Testis (tissue), 2 donors: Measurements from ENCODE around the gene DUS1L.

Experiments used
- POLR2A ChIP-seq: fragments of 450-650 bp; IDR thresholded peaks from one replicate; pipeline ENCODE4 v1.6.1; 2017; ENCODE audit warnings: antibody characterized with exemption, mild to moderate bottlenecking, moderate library complexity
- TF ChIP-seq, protein P1 (sequence below), 3 experiments: fragments of 450-650 bp in 2 of 3; fragments of 200-600 bp in 1 of 3; sonication (generic) in 1 of 3; IDR thresholded peaks; one replicate each; pipeline ENCODE4 v1.5.1; 2016 to 2019; ENCODE audit warnings: antibody characterized with exemption in 3 of 3, mild to moderate bottlenecking in 2 of 3, moderate library complexity in 1 of 3

- TF ChIP-seq, protein P1, sequence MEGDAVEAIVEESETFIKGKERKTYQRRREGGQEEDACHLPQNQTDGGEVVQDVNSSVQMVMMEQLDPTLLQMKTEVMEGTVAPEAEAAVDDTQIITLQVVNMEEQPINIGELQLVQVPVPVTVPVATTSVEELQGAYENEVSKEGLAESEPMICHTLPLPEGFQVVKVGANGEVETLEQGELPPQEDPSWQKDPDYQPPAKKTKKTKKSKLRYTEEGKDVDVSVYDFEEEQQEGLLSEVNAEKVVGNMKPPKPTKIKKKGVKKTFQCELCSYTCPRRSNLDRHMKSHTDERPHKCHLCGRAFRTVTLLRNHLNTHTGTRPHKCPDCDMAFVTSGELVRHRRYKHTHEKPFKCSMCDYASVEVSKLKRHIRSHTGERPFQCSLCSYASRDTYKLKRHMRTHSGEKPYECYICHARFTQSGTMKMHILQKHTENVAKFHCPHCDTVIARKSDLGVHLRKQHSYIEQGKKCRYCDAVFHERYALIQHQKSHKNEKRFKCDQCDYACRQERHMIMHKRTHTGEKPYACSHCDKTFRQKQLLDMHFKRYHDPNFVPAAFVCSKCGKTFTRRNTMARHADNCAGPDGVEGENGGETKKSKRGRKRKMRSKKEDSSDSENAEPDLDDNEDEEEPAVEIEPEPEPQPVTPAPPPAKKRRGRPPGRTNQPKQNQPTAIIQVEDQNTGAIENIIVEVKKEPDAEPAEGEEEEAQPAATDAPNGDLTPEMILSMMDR (IDR thresholded peaks at IDR 0.05) = peak; percentile 63 to 71 (median 67)
- TF ChIP-seq POLR2A = peak; percentile 9
These were observed 28.3 kb downstream of the DUS1L start, which contains the start of gene DCXR for GRCh38 chr17:82037092-82037888.
